Measurements from ENCODE around the gene GATAD2B. TPM values are rescaled to one million over a fixed set of nuclear protein-coding genes. Genes with fewer than 3 reads are reported as not detected.

Gene GATAD2B
- 14.7 and 23.9 TPM in 2 replicates for total RNA-seq

GRCh38 chr1:153922972-153923925 lies at the start of gene GATAD2B:
Gene GATAD2B, minus strand, starts transcription at chr1:153922972. Its CDS starts 94,625 bp downstream, at chr1:153828347.
- DNase-seq (ENCODE audit: extremely low read depth, low read depth, low spot score) = peak; percentile 98

GRCh38 chr1:153970346-153970745 lies 47.6 kb upstream of the GATAD2B start:
- no peak for DNase-seq (ENCODE audit: extremely low read depth, low read depth, low spot score)

GRCh38 chr1:153968972-153969371 lies 46.2 kb upstream of the GATAD2B start:
- DNase-seq (ENCODE audit: extremely low read depth, low read depth, low spot score) = no peak

GRCh38 chr1:153968408-153968807 lies 45.6 kb upstream of the GATAD2B start:
- DNase-seq (ENCODE audit: extremely low read depth, low read depth, low spot score) = no peak

- DNase-seq (ENCODE audit: extremely low read depth, low read depth, low spot score) = no peak
Observed at GRCh38 chr1:153968000-153968363, 45.2 kb upstream of the GATAD2B start.

- DNase-seq (ENCODE audit: extremely low read depth, low read depth, low spot score) = peak; percentile 95
Observed at GRCh38 chr1:153967107-153967999, 44.6 kb upstream of the GATAD2B start, which contains the start of gene CREB3L4. Gene CREB3L4, plus strand, starts transcription at chr1:153967902. Its CDS starts 624 bp downstream, at chr1:153968526.

GRCh38 chr1:153963850-153964331 lies 41.1 kb upstream of the GATAD2B start:
- no peak for DNase-seq (ENCODE audit: extremely low read depth, low read depth, low spot score)

GRCh38 chr1:153963030-153963849 lies 40.5 kb upstream of the GATAD2B start, which contains the start of gene SLC39A1:
Gene SLC39A1, minus strand, starts transcription at chr1:153963537. Its CDS starts 822 bp downstream, at chr1:153962715.
- DNase-seq (ENCODE audit: extremely low read depth, low read depth, low spot score) = no peak

- DNase-seq (ENCODE audit: extremely low read depth, low read depth, low spot score) = no peak
Observed at GRCh38 chr1:153962088-153963029, 39.6 kb upstream of the GATAD2B start.

GRCh38 chr1:153961421-153961820 lies 38.6 kb upstream of the GATAD2B start:
- no peak for DNase-seq (ENCODE audit: extremely low read depth, low read depth, low spot score)

- DNase-seq (ENCODE audit: extremely low read depth, low read depth, low spot score) = no peak
Observed at GRCh38 chr1:153960206-153960605, 37.4 kb upstream of the GATAD2B start.

- no peak for DNase-seq (ENCODE audit: extremely low read depth, low read depth, low spot score)
Observed at GRCh38 chr1:153959454-153959853, 36.7 kb upstream of the GATAD2B start.

- DNase-seq (ENCODE audit: extremely low read depth, low read depth, low spot score) = no peak
Observed at GRCh38 chr1:153958961-153959260, 36.1 kb upstream of the GATAD2B start.

GRCh38 chr1:153958111-153958960 lies 35.6 kb upstream of the GATAD2B start, which contains the start of gene CRTC2:
Gene CRTC2, minus strand, starts transcription at chr1:153958612. Its CDS starts 115 bp downstream, at chr1:153958497.
- no peak for DNase-seq (ENCODE audit: extremely low read depth, low read depth, low spot score)

- DNase-seq (ENCODE audit: extremely low read depth, low read depth, low spot score) = no peak
Observed at GRCh38 chr1:153957744-153958110, 35.0 kb upstream of the GATAD2B start.

- DNase-seq (ENCODE audit: extremely low read depth, low read depth, low spot score) = no peak
Observed at GRCh38 chr1:153956997-153957715, 34.4 kb upstream of the GATAD2B start.

GRCh38 chr1:153954826-153955225 lies 32.1 kb upstream of the GATAD2B start:
- no peak for DNase-seq (ENCODE audit: extremely low read depth, low read depth, low spot score)
